ENCODE measurements around the gene PHETA2. TPM values are rescaled to one million over a fixed set of nuclear protein-coding genes. Genes with fewer than 3 reads are reported as not detected.
A peak's percentile ranks its signal among the peaks of the same experiment; 100 is the strongest.

Gene PHETA2
- total RNA-seq, 4 donors from 2014 or later, result 6.3 to 14.5 (median 9.5) TPM

GRCh38 chr22:42080287-42080686, 6.2 kb downstream of the PHETA2 start:
- WGBS, 2 donors, result 1 to 5% methylated on average over 13 to 14 of the region's 14 CpGs
- Histone ChIP-seq H3K27ac (peak overlapping the region; percentile 98 to 100 (median 100)), H3K27me3 (no peaks in the 10 kb centered on the region), H3K36me3 (peaks cover 7 to 61% (median 15%) of the 10 kb centered on the region in 3 donors), H3K9me3 (no peaks in the 10 kb centered on the region), H3K4me3 (peak overlapping the region; percentile 62 to 89 (median 75)), H3K4me1 (peaks cover 17 to 62% (median 25%) of the 10 kb centered on the region in 3 donors)
- TF ChIP-seq POLR2A (IDR thresholded peaks at IDR 0.05), result no peak
- TF ChIP-seq CTCF (IDR thresholded peaks at IDR 0.05), result no peak
- intact Hi-C loops (cut with DNase I), result no loop called here
- no peak for DNase-seq

DNA sequence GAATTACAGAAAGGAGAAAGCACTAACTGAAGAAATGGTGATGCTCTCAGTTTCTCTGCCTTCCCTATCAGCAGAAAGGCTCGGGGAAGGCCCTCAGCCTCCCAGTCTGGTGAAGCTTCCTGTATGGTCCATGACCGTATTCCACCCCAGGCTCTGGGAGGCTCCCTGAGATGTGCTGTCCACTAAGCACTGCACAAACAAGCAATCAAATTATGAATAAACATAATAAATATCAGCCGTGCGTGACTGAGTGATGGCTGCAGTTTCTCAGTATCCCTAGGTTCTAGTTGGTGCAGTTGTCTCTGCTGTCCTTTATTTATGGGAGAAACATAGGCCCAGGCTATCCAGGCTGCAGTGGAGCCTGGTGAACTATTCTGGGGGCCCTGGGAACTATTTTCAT, 9.1 kb downstream of the PHETA2 start:
- DNase-seq, result no peak
- intact Hi-C loops (cut with DNase I), result no loop called here
- no peaks in the 10 kb centered on the region for H3K9me3 ChIP-seq
- no peaks in the 10 kb centered on the region for H3K27me3 ChIP-seq
- peaks cover 14 to 62% (median 23%) of the 10 kb centered on the region in 3 donors for H3K4me1 ChIP-seq
- H3K4me3 ChIP-seq, result no peak overlapping the region
- TF ChIP-seq CTCF (IDR thresholded peaks at IDR 0.05) (no peak), POLR2A (IDR thresholded peaks at IDR 0.05) (no peak)
- 93 to 100% methylated on average over 3 to 4 of the region's 4 CpGs for WGBS, 2 donors
- H3K36me3 ChIP-seq, result peaks cover 14 to 62% (median 20%) of the 10 kb centered on the region in 3 donors
- no peak overlapping the region for H3K27ac ChIP-seq

DNA sequence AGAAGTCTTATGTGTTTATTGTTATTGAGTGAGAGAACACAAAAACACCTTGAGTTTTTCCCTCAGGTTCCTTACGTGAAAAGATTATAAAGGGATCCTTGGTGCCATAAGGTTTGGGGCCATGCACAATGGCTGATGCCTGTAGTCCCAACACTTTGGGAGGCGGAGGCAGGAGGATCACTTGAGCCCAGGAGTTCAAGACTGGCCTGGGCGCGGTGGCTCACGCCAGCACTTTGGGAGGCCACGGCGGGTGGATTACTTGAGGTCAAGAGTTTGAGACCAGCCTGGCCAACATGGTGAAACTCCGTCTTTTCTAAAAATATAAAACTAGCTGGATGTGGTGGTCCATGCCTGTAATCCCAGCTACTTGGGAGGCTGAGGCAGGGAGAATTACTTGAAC, 10.8 kb downstream of the PHETA2 start:
- Histone ChIP-seq H3K9me3 (no peaks in the 10 kb centered on the region), H3K4me3 (no peak overlapping the region), H3K27me3 (no peaks in the 10 kb centered on the region), H3K27ac (no peak overlapping the region), H3K36me3 (peaks cover 14 to 58% (median 20%) of the 10 kb centered on the region in 3 donors), H3K4me1 (peaks cover 5 to 65% (median 23%) of the 10 kb centered on the region in 3 donors)
- intact Hi-C loops (cut with DNase I), result no loop called here
- no peak for TF ChIP-seq POLR2A (IDR thresholded peaks at IDR 0.05)
- no peak for TF ChIP-seq CTCF (IDR thresholded peaks at IDR 0.05)
- WGBS, 2 donors, result 88 to 94% methylated on average over 6 to 8 of the region's 8 CpGs
- no peak for DNase-seq

GRCh38 chr22:42086051-42086450, 12.0 kb downstream of the PHETA2 start:
- peaks cover 0 to 58% (median 17%) of the 10 kb centered on the region in 3 donors for H3K4me1 ChIP-seq
- intact Hi-C loops (cut with DNase I), result no loop called here
- peaks cover 14 to 58% (median 20%) of the 10 kb centered on the region in 3 donors for H3K36me3 ChIP-seq
- H3K27me3 ChIP-seq, result no peaks in the 10 kb centered on the region
- 65 to 67% methylated on average over 6 of the region's 6 CpGs for WGBS, 2 donors
- H3K9me3 ChIP-seq, result no peaks in the 10 kb centered on the region
- H3K27ac ChIP-seq, result no peak overlapping the region
- TF ChIP-seq POLR2A (IDR thresholded peaks at IDR 0.05), result no peak
- no peak for TF ChIP-seq CTCF (IDR thresholded peaks at IDR 0.05)
- no peak overlapping the region for H3K4me3 ChIP-seq
- no peak for DNase-seq

DNA sequence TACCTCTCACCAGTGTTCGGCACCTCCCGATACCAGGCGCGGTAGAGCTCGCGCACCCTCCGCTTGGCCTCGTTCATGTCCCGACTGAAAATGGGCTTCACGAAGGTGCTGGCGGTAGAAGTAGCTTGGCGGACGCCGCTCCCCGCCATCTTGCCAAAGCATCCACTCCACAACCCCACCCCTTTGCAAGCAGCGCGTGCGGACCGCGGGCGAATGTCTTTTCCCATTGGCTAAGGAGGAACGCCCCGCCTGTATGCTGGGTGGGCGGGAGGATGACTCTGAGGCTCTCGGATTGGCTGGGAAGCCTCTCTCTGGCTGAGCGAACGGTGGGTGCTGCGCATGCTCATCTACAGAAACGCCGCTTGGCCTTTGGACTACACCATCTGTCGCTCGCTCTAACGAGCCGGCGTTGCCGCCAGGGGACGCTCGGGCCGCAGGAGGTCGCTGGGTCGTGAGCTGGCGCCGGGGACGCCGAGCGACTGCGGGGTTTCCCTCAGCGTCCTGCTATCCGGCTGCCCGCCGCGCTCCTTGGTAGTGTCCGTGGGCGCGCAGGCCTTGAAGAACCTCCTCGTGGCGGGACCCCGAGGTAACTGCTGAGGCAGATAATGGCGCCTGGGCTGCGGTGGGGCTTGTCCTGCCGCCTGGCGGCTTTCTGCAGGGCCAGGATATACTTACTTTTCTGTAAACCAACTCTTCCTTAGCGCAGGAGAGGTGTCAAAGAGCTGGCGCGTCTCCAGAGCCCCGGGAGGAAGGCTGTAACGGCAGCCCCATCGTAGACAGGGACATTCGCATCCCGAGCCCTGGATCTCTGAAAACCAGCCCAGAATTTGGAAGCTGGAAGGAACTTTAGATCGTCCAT, 16.8 kb downstream of the PHETA2 start, which contains the start of gene NDUFA6:
Gene NDUFA6 (minus strand): TSS at position 177 of the 859 bp plus-strand sequence. CDS start 28 bp downstream, at position 149.
- peaks cover under 1 to 18% (median 8%) of the 10 kb centered on the region in 3 donors for H3K36me3 ChIP-seq
- WGBS, 2 donors, result 0 to 1% methylated on average over 20 to 25 of the region's 71 CpGs
- H3K4me1 ChIP-seq, result peaks cover 0 to 43% (median 17%) of the 10 kb centered on the region in 3 donors
- TF ChIP-seq CTCF (IDR thresholded peaks at IDR 0.05) (peak; percentile 93 to 99 (median 97)), POLR2A (IDR thresholded peaks at IDR 0.05) (peak in 3 of 4 donors; percentile 89 to 93 (median 89))
- H3K27ac ChIP-seq, result peak within 1 kb of the TSS; percentile 95 to 98 (median 98)
- peak within 1 kb of the TSS; percentile 74 to 91 (median 81) for H3K4me3 ChIP-seq
- DNase-seq, result peak; percentile 97
- H3K9me3 ChIP-seq, result no peaks in the 10 kb centered on the region
- no peaks in the 10 kb centered on the region for H3K27me3 ChIP-seq
- intact Hi-C loops (cut with DNase I), result loop anchor here (5.0 kb wide), 1 partner anchor 346 kb away; no protein-coding TSS in a partner anchor

Data from esophagus squamous epithelium (tissue), 5 donors.